Measurements from ENCODE around the gene BEND5.

BEND5 gene

DNA sequence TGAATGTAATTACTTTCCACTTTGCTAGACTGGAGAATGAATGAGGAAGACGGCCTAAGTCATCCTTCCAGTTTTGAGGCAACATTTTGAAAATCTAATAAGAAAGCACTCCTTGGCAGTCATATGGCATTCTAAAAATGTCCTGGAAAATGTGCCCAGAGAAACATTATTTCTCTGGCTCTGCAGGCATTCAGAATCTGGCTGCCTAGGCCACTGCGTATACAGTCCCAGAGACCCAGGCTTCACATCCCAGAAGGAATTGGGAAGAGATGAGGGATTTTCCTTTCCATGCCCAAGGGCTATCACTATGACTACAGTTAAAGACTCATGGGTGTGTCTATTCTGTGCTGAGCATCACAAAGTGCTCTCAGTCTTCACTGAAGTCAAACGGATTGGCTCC lies 92.9 kb downstream of the BEND5 start:
- no peak overlapping the region for H3K4me3 ChIP-seq (ENCODE audit: low read depth, low read length)

DNA sequence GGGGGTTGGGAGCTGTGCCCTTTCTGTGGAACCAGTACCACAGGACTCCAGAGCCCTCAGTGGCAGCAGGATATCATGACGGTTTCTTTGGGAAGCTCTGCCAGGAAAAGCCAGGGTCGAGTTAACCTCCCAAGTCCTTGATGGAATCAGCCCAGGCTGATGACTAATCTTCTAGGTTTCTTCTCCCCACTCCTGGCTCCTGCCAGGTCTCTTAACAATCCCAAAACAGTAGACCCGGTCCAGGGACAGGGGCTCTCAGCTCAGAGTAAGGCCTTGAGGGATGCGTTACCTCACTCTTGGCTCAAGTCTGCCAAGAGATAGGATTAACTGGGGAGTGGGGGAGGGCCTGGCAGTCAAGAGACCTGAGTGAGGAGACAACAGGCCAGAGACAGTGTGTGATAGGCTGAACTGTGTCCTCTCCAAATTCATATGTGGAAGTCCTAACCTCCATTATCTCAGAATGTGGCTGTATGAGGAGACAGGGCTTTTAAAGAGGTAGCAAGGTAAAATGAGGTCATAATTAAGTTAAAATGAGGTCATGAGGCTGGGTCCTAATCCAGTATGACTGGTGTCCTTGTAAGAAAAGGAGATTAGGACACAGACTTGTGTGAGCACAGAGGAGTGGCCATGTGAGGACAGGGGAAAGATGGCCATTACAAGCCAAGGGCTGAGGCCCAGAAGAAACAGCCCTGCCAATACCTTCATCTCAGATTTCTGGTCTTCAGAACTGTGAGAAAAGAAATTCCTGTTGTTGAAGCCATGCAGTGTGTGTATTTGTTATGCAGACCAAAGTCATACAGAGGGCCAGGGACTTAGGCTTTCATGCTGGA lies 95.0 kb downstream of the BEND5 start:
- H3K4me3 ChIP-seq (ENCODE audit: low read depth, low read length), result no peak overlapping the region

DNA sequence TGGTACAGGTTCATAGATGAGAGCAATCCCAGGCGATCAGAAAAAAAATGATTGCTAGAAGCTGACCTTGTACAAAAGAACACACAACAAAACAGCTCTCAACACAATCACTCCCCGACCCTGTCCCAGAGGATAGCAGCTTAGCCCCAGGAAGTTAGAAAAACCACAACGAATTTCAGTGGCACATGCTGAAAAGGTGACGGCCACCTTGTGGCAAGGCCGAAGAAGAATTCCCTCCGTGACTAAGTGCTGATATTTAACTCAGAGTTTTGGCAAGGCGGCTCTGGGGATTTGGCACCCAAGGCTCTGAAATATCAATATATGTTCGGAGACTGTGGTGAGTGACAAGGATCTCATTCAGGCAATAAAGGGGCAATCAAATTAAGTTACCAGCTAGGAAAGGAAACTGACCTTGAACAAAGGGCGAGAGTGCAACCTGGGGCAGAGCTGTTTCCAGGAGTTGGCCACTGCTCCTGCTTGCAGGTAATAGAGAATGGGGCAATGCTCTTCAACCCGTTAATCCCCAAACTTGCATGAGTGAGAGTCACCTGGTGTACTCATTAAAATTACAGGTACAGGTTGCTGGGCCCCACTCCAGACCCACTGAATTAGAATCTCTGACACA lies 96.2 kb downstream of the BEND5 start:
- H3K4me3 ChIP-seq (ENCODE audit: low read depth, low read length), result no peak overlapping the region

DNA sequence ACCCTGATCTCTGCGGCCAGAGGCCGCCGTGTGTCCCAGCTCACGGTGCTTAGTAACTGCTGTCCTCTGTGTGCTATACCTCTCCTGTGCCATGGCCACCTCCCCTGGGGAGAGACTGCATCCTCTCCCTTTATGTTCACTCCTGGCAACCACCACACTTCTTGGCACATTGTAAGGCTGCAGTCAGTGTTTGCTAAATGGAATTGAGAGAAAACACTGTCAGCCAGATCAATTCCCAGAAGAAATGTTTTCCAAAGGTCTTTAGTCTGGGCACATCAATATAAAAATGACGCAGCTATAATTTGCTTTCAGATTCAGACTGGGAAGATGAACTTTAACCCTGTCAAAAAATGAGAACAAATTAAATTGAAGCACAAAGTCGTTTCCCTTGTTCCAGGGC lies 96.8 kb downstream of the BEND5 start:
- no peak overlapping the region for H3K4me3 ChIP-seq (ENCODE audit: low read depth, low read length)

DNA sequence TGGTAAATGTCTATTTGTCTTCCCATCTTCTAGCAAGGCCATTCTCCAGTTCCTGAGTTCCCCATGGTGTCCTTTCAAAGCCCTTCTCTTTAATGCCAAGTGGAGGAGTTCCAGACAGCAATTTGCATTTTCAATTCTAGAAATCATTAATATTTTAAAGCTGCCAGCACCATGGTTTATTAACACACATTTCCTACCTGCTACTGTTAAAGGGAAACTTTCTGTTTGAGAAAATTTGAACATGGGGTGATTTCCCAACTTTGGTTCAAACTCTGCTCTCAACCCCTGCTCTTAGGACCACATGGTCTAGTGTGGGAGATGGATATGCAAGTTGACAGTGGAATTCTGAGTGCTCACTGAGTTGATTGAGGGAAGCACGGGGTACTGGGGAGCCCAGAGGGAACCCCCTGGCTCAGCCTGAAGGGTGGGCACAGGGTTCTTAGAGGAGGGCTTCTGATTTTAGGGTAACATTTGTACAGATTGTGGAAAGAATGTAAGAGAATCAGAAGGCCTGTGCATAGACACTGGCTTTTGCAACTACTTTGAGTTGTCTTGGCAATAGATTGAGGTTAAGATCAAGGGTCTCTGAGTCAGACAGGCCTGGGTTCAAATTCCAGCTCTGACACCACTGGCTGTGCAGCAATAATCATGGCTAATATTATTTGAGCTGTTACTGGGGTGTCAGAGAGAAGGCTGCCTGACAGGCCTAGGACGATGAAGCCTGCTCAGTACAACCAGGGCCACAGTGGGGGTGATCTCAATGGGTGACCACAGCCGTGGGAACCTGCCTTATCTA lies 97.8 kb downstream of the BEND5 start:
- no peak overlapping the region for H3K4me3 ChIP-seq (ENCODE audit: low read depth, low read length)
